ENCODE measurements around the gene MANEA.

GRCh38 chr6:95551678-95552324 is 25.5 kb upstream of the MANEA start:
- TF ChIP-seq CTCF (IDR thresholded peaks at IDR 0.05; ENCODE audit: insufficient read depth, low read length) (no peak), REST (IDR thresholded peaks at IDR 0.05; ENCODE audit: insufficient replicate concordance, low read depth) (no peak), POLR2AphosphoS5 (IDR thresholded peaks at IDR 0.05; ENCODE audit: low read depth) (no peak), GABPA (IDR thresholded peaks at IDR 0.05; ENCODE audit: low read depth) (no peak)
